HT-29 (cell line): ENCODE results near the gene SALL1. TPM values are rescaled to one million over a fixed set of nuclear protein-coding genes. Genes with fewer than 3 reads are reported as not detected.

Experiments
- DNase-seq: peaks from one replicate; pipeline ENCODE4 v3.0.0-alpha.2; 2015; ENCODE audit warnings: low spot score
- total RNA-seq: library from RNA; depleted of rRNA; stranded (reverse); fragments of >200 nt; shearing (Covaris generic); gene quantifications from 2 replicates; pipeline ENCODE4 v1.2.3, GENCODE V29; 2014

The SALL1 gene
- total RNA-seq, 1 experiment from 2014 or later, result not detected

- DNase-seq, result no peak
Observed at GRCh38 chr16:51141541-51141940, 9.5 kb downstream of the SALL1 start.

GRCh38 chr16:51141106-51141505, 10.0 kb downstream of the SALL1 start:
- DNase-seq, result no peak

- no peak for DNase-seq
Observed at GRCh38 chr16:51140112-51140511, 11.0 kb downstream of the SALL1 start.

GRCh38 chr16:51139568-51139967, 11.5 kb downstream of the SALL1 start:
- DNase-seq, result no peak

- DNase-seq, result no peak
Observed at GRCh38 chr16:51138178-51138577, 12.9 kb downstream of the SALL1 start.

GRCh38 chr16:51137097-51137496, 14.0 kb downstream of the SALL1 start:
- no peak for DNase-seq

- no peak for DNase-seq
Observed at GRCh38 chr16:51134876-51135275, 16.2 kb downstream of the SALL1 start.

GRCh38 chr16:51134269-51134812, 16.7 kb downstream of the SALL1 start:
- no peak for DNase-seq

- no peak for DNase-seq
Observed at GRCh38 chr16:51133688-51134087, 17.4 kb downstream of the SALL1 start.

GRCh38 chr16:51133183-51133582, 17.9 kb downstream of the SALL1 start:
- no peak for DNase-seq

- no peak for DNase-seq
Observed at GRCh38 chr16:51132490-51133115, 18.5 kb downstream of the SALL1 start.

GRCh38 chr16:51131619-51132018, 19.5 kb downstream of the SALL1 start:
- DNase-seq, result no peak

- no peak for DNase-seq
Observed at GRCh38 chr16:51129105-51129504, 22.0 kb downstream of the SALL1 start.

- peak; percentile 1 for DNase-seq
Observed at GRCh38 chr16:51125992-51126391, 25.1 kb downstream of the SALL1 start.

- no peak for DNase-seq
Observed at GRCh38 chr16:51124896-51125295, 26.2 kb downstream of the SALL1 start.

- DNase-seq, result no peak
Observed at GRCh38 chr16:51121850-51122249, 29.2 kb downstream of the SALL1 start.

GRCh38 chr16:51120730-51121347, 30.2 kb downstream of the SALL1 start:
- no peak for DNase-seq

- no peak for DNase-seq
Observed at GRCh38 chr16:51119973-51120729, 30.9 kb downstream of the SALL1 start.

- DNase-seq, result no peak
Observed at GRCh38 chr16:51119556-51119955, 31.5 kb downstream of the SALL1 start.

- DNase-seq, result no peak
Observed at GRCh38 chr16:51116353-51116752, 34.7 kb downstream of the SALL1 start.

GRCh38 chr16:51114382-51114781, 36.7 kb downstream of the SALL1 start:
- DNase-seq, result no peak
